ENCODE data around the gene ATP10A.

The ATP10A gene

GRCh38 chr15:25659251-25659650 lies 203.9 kb downstream of the ATP10A start:
- TF ChIP-seq CTCF (IDR thresholded peaks at IDR 0.05; ENCODE audit: borderline replicate concordance, insufficient read depth, low read depth, low read length): no peak
- H3K4me3 ChIP-seq (ENCODE audit: low read depth, low read length): no peak overlapping the region

- no peak overlapping the region for H3K4me3 ChIP-seq (ENCODE audit: low read depth, low read length)
- no peak for TF ChIP-seq CTCF (IDR thresholded peaks at IDR 0.05; ENCODE audit: borderline replicate concordance, insufficient read depth, low read depth, low read length)
These were observed 204.6 kb downstream of the ATP10A start for GRCh38 chr15:25658560-25658959.

- TF ChIP-seq CTCF (IDR thresholded peaks at IDR 0.05; ENCODE audit: borderline replicate concordance, insufficient read depth, low read depth, low read length): no peak
- no peak overlapping the region for H3K4me3 ChIP-seq (ENCODE audit: low read depth, low read length)
These were observed 207.7 kb downstream of the ATP10A start for GRCh38 chr15:25655207-25655948.

- no peak overlapping the region for H3K4me3 ChIP-seq (ENCODE audit: low read depth, low read length)
- no peak for TF ChIP-seq CTCF (IDR thresholded peaks at IDR 0.05; ENCODE audit: borderline replicate concordance, insufficient read depth, low read depth, low read length)
These were observed 209.8 kb downstream of the ATP10A start for GRCh38 chr15:25653371-25653770.

GRCh38 chr15:25652704-25653103 lies 210.4 kb downstream of the ATP10A start:
- no peak for TF ChIP-seq CTCF (IDR thresholded peaks at IDR 0.05; ENCODE audit: borderline replicate concordance, insufficient read depth, low read depth, low read length)
- H3K4me3 ChIP-seq (ENCODE audit: low read depth, low read length): no peak overlapping the region

- no peak overlapping the region for H3K4me3 ChIP-seq (ENCODE audit: low read depth, low read length)
- no peak for TF ChIP-seq CTCF (IDR thresholded peaks at IDR 0.05; ENCODE audit: borderline replicate concordance, insufficient read depth, low read depth, low read length)
These were observed 213.7 kb downstream of the ATP10A start for GRCh38 chr15:25649390-25649789.

- no peak for TF ChIP-seq CTCF (IDR thresholded peaks at IDR 0.05; ENCODE audit: borderline replicate concordance, insufficient read depth, low read depth, low read length)
- no peak overlapping the region for H3K4me3 ChIP-seq (ENCODE audit: low read depth, low read length)
These were observed 220.0 kb downstream of the ATP10A start for GRCh38 chr15:25643120-25643519.

Data from GM12875 (cell line).